ENCODE results near the gene TOMM5.
A peak's percentile ranks its signal among the peaks of the same experiment; 100 is the strongest.

DNA sequence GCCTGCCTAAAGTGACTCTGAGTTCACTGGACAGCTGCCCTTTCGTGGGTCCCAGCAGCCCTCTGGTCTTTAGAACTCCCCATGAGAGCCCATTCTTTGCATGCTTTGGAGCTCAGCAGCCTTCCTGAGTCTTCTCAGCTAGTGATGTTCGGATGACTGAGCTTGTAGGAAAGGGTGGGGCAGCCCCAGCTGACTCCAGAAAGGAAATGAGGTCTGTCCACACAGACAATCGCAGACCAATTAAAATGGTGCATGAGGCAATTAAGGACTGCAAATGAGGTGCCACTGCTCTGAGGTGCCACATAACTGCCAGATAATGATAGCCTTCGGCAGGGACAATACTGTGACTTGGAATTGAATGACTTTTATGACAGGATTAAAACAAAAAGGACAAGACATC, 25.4 kb upstream of the TOMM5 start:
- TF ChIP-seq, protein P1, sequence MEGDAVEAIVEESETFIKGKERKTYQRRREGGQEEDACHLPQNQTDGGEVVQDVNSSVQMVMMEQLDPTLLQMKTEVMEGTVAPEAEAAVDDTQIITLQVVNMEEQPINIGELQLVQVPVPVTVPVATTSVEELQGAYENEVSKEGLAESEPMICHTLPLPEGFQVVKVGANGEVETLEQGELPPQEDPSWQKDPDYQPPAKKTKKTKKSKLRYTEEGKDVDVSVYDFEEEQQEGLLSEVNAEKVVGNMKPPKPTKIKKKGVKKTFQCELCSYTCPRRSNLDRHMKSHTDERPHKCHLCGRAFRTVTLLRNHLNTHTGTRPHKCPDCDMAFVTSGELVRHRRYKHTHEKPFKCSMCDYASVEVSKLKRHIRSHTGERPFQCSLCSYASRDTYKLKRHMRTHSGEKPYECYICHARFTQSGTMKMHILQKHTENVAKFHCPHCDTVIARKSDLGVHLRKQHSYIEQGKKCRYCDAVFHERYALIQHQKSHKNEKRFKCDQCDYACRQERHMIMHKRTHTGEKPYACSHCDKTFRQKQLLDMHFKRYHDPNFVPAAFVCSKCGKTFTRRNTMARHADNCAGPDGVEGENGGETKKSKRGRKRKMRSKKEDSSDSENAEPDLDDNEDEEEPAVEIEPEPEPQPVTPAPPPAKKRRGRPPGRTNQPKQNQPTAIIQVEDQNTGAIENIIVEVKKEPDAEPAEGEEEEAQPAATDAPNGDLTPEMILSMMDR (IDR thresholded peaks at IDR 0.05), result no peak
- TF ChIP-seq EZH2phosphoT487 (IDR thresholded peaks at IDR 0.05), result peak; percentile 92
- TF ChIP-seq EZH2 (IDR thresholded peaks at IDR 0.05), result no peak

Data from neural progenitor cell (in vitro differentiated cells).